Body of pancreas (tissue), 4 donors: ENCODE results near the gene RAB9B.

Experiments
- POLR2A ChIP-seq, 3 donors: fragments of 450-650 bp; IDR thresholded peaks; one replicate each; pipeline ENCODE4 v1.6.1; 2016; ENCODE audit warnings: antibody characterized with exemption in 3 of 3, mild to moderate bottlenecking in 2 of 3
- TF ChIP-seq, protein P1 (sequence below), 7 experiments: fragments of 450-650 bp in 4 of 7; fragments of 200-600 bp in 3 of 7; sonication (generic) in 3 of 7; IDR thresholded peaks; one replicate each; pipeline ENCODE4 v1.5.1; 2016 to 2019; ENCODE audit warnings: antibody characterized with exemption in 7 of 7

DNA sequence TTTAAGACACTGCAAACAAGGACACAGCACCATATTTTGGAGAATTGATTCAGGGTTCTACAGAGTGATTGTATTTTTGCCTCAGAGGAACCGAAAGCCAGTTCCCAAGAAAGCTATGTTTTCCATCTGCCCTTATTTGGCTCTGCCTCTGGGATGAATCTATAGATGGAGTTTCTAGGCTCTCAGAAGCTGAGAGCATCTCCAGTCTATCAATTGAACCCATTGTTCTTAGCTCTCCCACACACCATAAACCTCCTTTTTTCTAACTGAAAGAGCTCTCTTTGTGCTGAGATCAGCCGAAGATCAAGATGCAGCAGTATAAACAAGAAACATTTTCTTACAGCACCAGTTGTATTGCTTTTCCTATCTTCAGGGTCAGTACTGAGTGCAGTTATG, 38.5 kb downstream of the RAB9B start:
- TF ChIP-seq, protein P1, sequence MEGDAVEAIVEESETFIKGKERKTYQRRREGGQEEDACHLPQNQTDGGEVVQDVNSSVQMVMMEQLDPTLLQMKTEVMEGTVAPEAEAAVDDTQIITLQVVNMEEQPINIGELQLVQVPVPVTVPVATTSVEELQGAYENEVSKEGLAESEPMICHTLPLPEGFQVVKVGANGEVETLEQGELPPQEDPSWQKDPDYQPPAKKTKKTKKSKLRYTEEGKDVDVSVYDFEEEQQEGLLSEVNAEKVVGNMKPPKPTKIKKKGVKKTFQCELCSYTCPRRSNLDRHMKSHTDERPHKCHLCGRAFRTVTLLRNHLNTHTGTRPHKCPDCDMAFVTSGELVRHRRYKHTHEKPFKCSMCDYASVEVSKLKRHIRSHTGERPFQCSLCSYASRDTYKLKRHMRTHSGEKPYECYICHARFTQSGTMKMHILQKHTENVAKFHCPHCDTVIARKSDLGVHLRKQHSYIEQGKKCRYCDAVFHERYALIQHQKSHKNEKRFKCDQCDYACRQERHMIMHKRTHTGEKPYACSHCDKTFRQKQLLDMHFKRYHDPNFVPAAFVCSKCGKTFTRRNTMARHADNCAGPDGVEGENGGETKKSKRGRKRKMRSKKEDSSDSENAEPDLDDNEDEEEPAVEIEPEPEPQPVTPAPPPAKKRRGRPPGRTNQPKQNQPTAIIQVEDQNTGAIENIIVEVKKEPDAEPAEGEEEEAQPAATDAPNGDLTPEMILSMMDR (IDR thresholded peaks at IDR 0.05): no peak
- TF ChIP-seq POLR2A (IDR thresholded peaks at IDR 0.05): no peak
